Activated effector memory CD4-positive, alpha-beta T cell treated with anti-CD3 and anti-CD28 coated beads, Interleukin-2, amount 50 U/mL, for 16 hours (primary cell): ENCODE results near the gene DUSP22.

Experiments used
- DNase-seq: peaks from one replicate; pipeline ENCODE4 v3.0.0-alpha.2; 2020

Gene DUSP22

GRCh38 chr6:354631-355280 lies 62.5 kb downstream of the DUSP22 start:
- no peak for DNase-seq

- no peak for DNase-seq
Measured at GRCh38 chr6:355373-356208, 63.3 kb downstream of the DUSP22 start.

GRCh38 chr6:356828-357251 lies 64.6 kb downstream of the DUSP22 start:
- no peak for DNase-seq

- no peak for DNase-seq
Measured at GRCh38 chr6:357261-357790, 65.0 kb downstream of the DUSP22 start.

- no peak for DNase-seq
Measured at GRCh38 chr6:357791-358341, 65.6 kb downstream of the DUSP22 start.

DNA sequence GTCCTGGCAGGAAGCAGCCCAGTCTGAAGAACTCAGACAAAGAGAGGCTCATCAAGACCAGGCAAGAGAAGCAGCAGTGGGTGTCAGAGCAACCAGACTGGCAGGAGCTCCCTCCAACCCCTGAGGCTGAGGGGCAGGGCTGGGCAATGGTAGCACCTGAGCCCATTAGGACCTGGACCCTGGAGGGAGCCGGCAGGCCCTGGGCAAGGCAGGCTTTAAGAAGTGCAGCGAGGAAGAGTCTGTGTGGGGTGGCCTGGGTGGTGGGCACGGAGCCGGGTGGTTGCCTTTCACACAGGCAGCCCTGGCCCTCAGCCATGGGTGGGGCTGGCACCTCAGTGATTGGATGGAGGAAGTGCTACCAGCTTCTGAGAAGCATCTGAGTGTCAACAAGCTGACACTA lies 66.1 kb downstream of the DUSP22 start:
- DNase-seq: no peak

DNA sequence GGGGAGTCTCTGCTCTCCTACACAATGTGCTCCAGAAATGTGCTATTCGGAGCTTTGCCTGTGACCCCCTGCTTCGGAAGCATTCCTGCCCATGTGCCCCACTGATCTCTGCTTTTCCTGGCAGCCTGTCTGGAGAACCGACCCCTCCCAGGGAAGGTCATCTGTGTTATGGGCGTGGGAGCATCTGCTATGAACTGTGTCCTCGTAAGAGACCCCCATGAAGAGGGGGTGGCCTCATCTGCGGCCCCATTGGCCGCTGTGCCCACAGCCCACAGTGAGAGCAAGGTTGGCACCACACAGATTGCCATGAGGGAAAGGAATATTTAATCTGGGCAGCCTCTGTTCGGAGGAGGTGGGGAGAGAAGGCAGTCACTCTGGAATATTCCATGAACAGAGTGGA lies 66.6 kb downstream of the DUSP22 start:
- no peak for DNase-seq

DNA sequence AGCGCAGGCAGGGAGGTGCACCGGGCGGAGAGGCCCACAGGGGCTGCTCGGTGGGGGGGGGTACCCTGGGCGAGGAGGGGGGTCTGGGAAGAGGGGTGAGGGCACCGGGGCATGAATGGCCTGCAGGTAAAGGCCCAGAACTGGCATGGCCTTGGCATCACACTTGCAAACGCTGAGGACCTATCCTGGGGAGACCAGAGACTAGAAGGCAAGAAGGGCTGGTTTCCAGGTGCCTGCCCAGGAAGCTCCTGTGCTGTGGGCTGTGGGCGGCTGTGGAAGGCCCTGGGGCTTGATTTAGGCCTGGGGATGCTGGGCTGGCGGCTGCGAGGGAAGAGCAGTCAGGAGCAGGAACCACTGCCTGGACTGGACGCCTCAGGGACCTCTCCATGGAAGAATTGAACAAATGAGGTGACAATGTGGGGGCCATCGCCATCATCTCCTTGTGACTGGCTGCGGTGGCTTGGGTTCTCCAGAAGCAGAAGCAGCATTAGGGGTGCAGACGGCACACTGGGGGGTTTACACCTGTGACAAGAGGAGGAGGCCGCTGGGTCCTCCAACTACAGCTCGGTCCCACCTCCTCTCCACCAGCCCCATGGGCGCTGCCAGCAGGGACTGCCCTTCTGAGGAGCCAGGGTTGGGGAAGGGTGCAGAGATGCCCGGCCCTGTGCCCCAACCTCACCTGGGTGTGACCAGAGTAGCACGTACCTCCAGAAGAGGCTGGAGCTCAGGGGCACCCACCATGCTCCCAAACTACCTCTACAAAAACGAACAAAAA lies 67.2 kb downstream of the DUSP22 start:
- no peak for DNase-seq

DNA sequence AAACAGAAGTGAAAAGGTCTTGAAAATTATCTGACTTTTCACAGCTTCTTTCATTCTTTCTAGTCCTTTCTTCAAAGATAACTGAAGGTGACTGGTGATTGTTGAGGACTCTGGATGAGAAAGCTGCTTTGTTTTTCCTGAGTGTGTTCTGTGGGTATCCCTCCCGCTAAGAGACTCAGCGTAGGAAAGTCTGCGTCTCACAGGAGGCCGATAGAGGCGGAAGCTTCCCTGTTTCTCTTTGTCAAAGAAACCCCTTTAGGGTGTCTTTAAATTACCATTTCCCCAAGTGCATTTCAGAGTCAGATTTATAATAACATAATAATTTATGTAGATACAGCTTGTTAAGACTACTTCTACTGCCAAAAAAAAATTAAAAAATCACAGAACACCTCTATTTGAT lies 68.1 kb downstream of the DUSP22 start:
- DNase-seq: no peak

DNA sequence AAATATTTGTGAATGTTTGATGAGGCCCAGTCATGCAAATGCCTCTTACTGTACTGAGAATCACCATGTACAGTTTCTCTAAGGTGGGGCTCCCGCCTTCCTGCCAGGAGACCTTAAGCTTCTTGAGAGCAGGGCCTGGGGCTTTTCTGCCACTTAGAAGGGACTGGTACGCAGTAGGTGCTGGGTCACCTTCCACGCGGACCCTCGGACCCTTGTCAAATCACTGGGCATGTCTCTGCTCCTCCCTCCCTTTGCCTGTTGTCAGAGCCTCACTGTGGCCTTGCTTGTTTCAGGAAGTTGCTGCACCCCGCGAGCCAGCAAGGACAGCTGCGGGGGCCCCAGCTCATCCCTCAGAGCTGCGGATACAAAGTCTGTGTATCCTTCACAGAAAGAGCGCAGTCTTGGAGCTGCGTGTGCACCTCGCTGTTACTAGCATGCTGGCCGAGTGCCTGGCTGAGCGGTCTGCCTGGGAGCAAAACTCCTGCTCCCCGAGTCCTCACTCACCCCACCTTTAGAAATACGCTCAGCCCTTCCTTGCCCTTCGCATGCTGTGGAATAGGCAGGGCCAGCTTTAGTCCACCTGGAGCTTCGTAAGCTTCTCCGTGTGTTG lies 68.6 kb downstream of the DUSP22 start:
- DNase-seq: no peak

DNA sequence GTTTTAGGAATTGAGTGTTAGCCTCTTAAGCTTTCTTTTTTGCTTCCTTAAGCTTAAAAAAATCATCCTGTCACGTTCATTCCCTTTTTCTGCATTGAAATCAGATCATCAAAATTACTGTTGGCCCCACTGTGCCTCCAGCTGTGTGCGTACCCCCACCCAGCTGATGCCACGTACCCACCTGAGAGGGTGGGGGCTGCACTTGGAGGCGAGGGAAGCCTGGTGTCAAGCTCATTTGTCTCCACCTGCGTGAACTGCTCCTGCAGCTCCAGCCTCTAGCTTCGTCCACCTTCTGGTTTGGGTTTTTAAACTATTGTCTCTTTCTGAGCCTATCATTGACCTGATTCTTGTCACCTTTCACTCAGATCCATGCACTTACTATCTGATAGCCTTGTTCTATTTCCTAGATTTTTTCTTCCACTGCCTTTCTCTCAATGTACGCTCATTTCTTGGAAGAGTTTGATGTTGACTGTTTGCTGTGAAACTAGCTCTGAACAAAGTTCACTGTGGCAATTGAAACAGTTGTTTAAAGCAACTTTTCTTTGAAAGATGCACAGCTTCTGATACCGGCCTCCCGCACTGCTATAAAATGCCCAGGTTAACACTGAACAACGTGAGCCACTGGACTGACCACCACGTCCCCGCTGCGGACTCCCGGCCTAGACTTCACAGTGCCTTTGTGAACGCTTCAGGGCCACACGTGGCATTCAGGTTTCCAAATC lies 69.3 kb downstream of the DUSP22 start:
- DNase-seq: no peak

GRCh38 chr6:362231-362923 lies 70.1 kb downstream of the DUSP22 start:
- DNase-seq: no peak

GRCh38 chr6:362924-363249 lies 70.6 kb downstream of the DUSP22 start:
- DNase-seq: no peak

- DNase-seq: no peak
Measured at GRCh38 chr6:363291-363690, 71.0 kb downstream of the DUSP22 start.

GRCh38 chr6:363909-364308 lies 71.6 kb downstream of the DUSP22 start:
- no peak for DNase-seq

- no peak for DNase-seq
Measured at GRCh38 chr6:364609-365540, 72.6 kb downstream of the DUSP22 start.

- no peak for DNase-seq
Measured at GRCh38 chr6:365835-366234, 73.5 kb downstream of the DUSP22 start.

GRCh38 chr6:366389-367297 lies 74.4 kb downstream of the DUSP22 start:
- no peak for DNase-seq

GRCh38 chr6:367298-367794 lies 75.1 kb downstream of the DUSP22 start:
- no peak for DNase-seq
